ENCODE data around the gene STAT3. TPM values are rescaled to one million over a fixed set of nuclear protein-coding genes. Genes with fewer than 3 reads are reported as not detected.

The STAT3 gene
- total RNA-seq, 4 donors from 2014 or later, result 214 to 433 (median 280) TPM

Other genes with a start within 250 kb of the STAT3 start
- gene RAB5C, start 233.5 kb downstream of the STAT3 start, total RNA-seq, result 100 to 1,000 TPM; 122 to 178 (median 158) TPM
- gene KCNH4, start 207.3 kb downstream of the STAT3 start, total RNA-seq, result under 1 TPM in 3 of 4 donors, not detected in 1; 0.44 to 0.79 (median 0.48) TPM
- gene HCRT, start 203.0 kb downstream of the STAT3 start, total RNA-seq, result not detected
- gene GHDC, start 193.9 kb downstream of the STAT3 start, total RNA-seq, result 10 to 100 TPM; 28.8 to 41.3 (median 35.5) TPM
- 100 to 1,000 TPM in 2 of 4 donors, 10 to 100 TPM in 2; 66.6 to 130 (median 111) TPM for gene STAT5B, start 112.1 kb downstream of the STAT3 start, total RNA-seq
- gene STAT5A, start 99.9 kb downstream of the STAT3 start, total RNA-seq, result 100 to 1,000 TPM; 151 to 200 (median 171) TPM
- 100 to 1,000 TPM; 479 to 598 (median 526) TPM for gene CAVIN1, start 34.8 kb upstream of the STAT3 start, total RNA-seq
- 100 to 1,000 TPM in 1 of 4 donors, 10 to 100 TPM in 3; 76.7 to 106 (median 89.2) TPM for gene ATP6V0A1, start 70.4 kb upstream of the STAT3 start, total RNA-seq
- gene NAGLU, start 147.8 kb upstream of the STAT3 start, total RNA-seq, result 10 to 100 TPM; 48.5 to 80.9 (median 57.3) TPM
- 1 to 10 TPM; 1.6 to 8.7 (median 3.4) TPM for gene HSD17B1, start 164.5 kb upstream of the STAT3 start, total RNA-seq
- 10 to 100 TPM; 21.8 to 33.5 (median 26.2) TPM for gene COASY, start 173.7 kb upstream of the STAT3 start, total RNA-seq
- gene MLX, start 178.7 kb upstream of the STAT3 start, total RNA-seq, result 10 to 100 TPM; 41.8 to 53.0 (median 50.3) TPM
- 1 to 10 TPM; 1.7 to 4.7 (median 3.3) TPM for gene PSMC3IP, start 189.3 kb upstream of the STAT3 start, total RNA-seq
- gene RETREG3, start 220.9 kb upstream of the STAT3 start, total RNA-seq, result 10 to 100 TPM; 37.0 to 70.3 (median 55.5) TPM
- gene TUBG1, start 221.2 kb upstream of the STAT3 start, total RNA-seq, result 10 to 100 TPM; 19.8 to 45.8 (median 27.1) TPM

All from omental fat pad (tissue), 4 donors.